GM18951 (cell line): ENCODE measurements around the gene SOWAHA.

Experiments
- POLR2A ChIP-seq: IDR thresholded peaks from 4 replicates; pipeline ENCODE4 v1.6.1; 2011; ENCODE audit warnings: mild to moderate bottlenecking; ENCODE audit not compliant: insufficient read length, insufficient read depth; ENCODE audit errors: extremely low read depth
- in situ Hi-C: fragments of 300-500 bp; cut with MboI; formaldehyde crosslinking; loops from one replicate; pipeline ENCODE4 v1.12.0; 2022; ENCODE audit warnings: low sequenced_read_pairs, mixed read lengths, inconsistent platforms; ENCODE audit not compliant: unreplicated experiment

The SOWAHA gene

GRCh38 chr5:132812781-132813598, at the start of gene SOWAHA:
Gene SOWAHA (plus strand): TSS chr5:132813302. CDS start chr5:132813622, 320 bp downstream.
- no peak for TF ChIP-seq POLR2A
- in situ Hi-C loops = no loop called here

GRCh38 chr5:132764051-132764450, 49.1 kb upstream of the SOWAHA start:
- no peak for TF ChIP-seq POLR2A
- in situ Hi-C loops = no loop called here

DNA sequence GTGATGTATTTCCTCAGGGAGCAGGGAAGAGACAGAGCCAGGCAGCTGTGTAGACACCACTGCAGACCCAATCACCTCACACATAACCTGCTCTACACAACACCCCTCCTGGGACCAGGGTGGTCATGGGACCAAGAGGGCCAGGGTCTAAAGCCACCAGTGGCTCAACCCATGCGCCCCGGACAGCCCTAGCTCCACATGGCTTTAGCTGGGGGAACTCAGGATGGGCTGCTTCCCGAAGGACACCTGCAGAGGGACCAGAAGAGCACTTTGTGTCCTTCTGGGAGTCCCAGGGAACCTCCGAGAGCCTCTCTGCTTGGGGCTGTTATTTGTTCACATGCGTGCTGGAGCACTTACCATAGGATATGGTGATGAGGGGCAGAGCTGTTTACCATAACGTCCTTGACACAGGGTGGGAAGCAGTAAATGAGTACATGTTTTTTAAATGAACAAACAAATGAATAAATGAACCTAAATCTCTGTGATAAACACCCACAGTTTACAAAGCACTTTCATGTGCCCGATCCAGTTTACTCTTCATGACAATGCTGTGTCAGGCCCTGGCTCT, 48.3 kb upstream of the SOWAHA start:
- no peak for TF ChIP-seq POLR2A
- in situ Hi-C loops = no loop called here

- TF ChIP-seq POLR2A = no peak
- in situ Hi-C loops = no loop called here
These were observed 47.6 kb upstream of the SOWAHA start for GRCh38 chr5:132765311-132766019.

GRCh38 chr5:132766020-132766805, 46.9 kb upstream of the SOWAHA start:
- in situ Hi-C loops = no loop called here
- no peak for TF ChIP-seq POLR2A

- TF ChIP-seq POLR2A = no peak
- in situ Hi-C loops = no loop called here
These were observed 46.4 kb upstream of the SOWAHA start for GRCh38 chr5:132766806-132767055.

DNA sequence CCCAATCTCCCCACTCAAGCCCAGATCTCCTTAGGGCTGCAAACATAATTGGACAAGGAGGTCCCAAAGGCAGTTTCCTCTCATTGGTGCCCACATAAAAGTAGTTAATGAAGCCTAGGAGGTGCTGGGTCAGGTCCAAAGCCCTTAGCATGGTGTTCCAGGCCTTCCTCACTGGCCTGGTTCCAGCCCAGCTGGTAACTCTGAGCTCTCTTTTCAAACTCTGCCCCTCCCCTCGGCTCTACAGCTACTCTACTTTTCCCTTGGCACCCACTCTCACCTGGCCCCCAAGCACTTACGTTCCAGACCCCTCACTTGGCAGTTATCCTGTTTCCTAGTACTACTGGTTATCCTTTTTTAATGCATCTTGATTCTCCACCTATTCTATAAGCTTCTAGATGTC, 46.0 kb upstream of the SOWAHA start:
- in situ Hi-C loops = no loop called here
- TF ChIP-seq POLR2A = no peak

- TF ChIP-seq POLR2A = no peak
- in situ Hi-C loops = no loop called here
These were observed 44.6 kb upstream of the SOWAHA start for GRCh38 chr5:132768485-132768868.

GRCh38 chr5:132770476-132771159, 42.5 kb upstream of the SOWAHA start:
- in situ Hi-C loops = no loop called here
- TF ChIP-seq POLR2A = no peak

- in situ Hi-C loops = no loop called here
- TF ChIP-seq POLR2A = no peak
These were observed 41.6 kb upstream of the SOWAHA start for GRCh38 chr5:132771503-132771998.

GRCh38 chr5:132772291-132773070, 40.6 kb upstream of the SOWAHA start:
- in situ Hi-C loops = no loop called here
- no peak for TF ChIP-seq POLR2A

DNA sequence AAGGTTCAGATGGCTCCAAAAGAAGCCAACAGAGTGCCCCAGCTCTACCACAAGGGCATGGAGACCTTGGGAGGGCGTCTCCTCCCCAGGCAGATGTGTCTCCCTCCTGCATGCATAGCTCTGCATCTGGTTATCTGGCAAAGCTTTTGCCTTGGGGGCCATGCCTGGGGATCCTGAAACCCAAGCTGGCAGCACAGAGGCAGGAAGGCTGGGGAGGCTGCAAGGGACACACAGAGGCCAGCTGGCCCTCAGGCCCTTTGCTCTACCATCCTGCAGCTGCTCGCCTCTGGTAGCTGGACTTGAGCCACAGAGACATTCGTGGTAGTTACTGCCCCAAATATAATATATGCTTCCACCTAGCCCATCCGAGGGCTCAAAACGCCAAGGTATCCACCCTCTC, 40.0 kb upstream of the SOWAHA start:
- in situ Hi-C loops = no loop called here
- TF ChIP-seq POLR2A = no peak
